MM.1S (cell line): ENCODE results near the gene SEC31B.

Experiments used
- CTCF ChIP-seq: fragments of 300-600 bp; sonication (generic); IDR thresholded peaks from 2 replicates; pipeline ENCODE4 v1.5.1; 2016; ENCODE audit warnings: antibody characterized with exemption, low read length, mixed read lengths
- EZH2 ChIP-seq: fragments of 300-600 bp; sonication (generic); optimal IDR thresholded peaks from 2 replicates; pipeline ENCODE3; 2017; ENCODE audit warnings: low read depth, mild to moderate bottlenecking, antibody characterized with exemption, low read length, mixed read lengths

DNA sequence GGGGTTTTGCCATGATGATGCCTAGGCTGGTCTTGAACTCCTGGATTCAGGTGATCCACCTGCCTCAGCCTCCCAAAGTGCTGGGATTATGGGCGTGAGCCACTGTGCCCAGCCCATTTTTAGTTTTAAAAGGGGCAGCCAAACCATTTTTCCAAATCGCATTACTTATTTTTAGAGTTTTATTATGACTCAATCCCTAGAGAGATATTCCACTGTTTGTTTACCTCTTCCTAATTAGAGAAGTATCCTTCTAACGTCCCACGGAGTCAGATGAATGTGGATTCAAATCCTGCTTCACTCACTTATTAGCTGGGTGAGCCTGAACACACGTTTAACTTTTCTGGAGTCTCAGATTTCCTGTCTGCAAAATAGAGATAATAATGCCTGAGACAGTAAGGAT is 41.7 kb downstream of the SEC31B start:
- TF ChIP-seq CTCF, result no peak
- no peak for TF ChIP-seq EZH2
